ENCODE measurements around the gene COL4A1. TPM values are rescaled to one million over a fixed set of nuclear protein-coding genes. Genes with fewer than 3 reads are reported as not detected.

The COL4A1 gene
- total RNA-seq, 1 donor from 2014 or later, result 120 TPM

DNA sequence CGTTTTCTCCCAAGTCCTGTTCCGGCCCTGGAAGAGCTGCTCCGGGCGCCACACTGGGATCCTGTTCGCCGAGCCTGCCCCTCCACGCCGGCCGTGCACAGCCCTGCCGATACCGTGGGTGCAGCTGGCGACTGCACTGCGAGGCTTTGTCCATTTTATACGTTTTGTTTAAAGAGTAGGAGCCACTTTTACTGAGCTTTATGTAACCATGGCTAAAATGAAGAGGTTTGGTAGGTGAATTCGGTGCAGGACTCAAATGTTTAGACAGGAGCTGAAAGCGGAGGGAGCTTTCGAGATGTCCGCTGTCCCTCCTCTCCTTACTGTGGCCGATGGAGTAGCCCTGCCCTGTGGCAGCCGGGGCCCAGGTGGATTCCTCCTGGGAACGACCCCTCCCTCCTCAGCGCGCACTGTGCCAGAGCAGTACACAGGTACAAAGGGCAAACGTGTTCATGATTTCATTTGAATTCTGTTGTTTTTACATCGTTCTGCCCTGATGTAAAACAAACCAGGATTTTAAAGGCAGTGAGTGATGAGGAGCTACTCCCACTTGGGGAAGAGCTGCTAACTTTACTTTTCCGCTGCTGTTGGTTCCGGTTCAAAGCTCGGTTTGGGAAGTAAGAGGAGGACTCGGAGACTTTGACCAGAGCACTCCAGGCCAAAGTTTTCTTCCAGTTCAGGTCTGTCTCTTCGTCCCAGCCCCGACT is 1.9 kb upstream of the COL4A1 start:
- Histone ChIP-seq H3K27me3 (ENCODE audit: low read depth) (no peaks in the 10 kb centered on the region), H3K4me1 (peaks cover 95% of the 10 kb centered on the region), H3K27ac (replicated peaks) (peak overlapping the region; percentile 97), H3K9me3 (replicated peaks) (no peaks in the 10 kb centered on the region), H3K36me3 (no peaks in the 10 kb centered on the region), H3K4me3 (peak overlapping the region; percentile 83)
- intact Hi-C loops (cut with micrococcal nuclease), result loop anchor here (10.0 kb wide), 2 partner anchors 84 to 106 kb away; no protein-coding TSS in a partner anchor
- no peak for DNase-seq
- TF ChIP-seq, protein P1, sequence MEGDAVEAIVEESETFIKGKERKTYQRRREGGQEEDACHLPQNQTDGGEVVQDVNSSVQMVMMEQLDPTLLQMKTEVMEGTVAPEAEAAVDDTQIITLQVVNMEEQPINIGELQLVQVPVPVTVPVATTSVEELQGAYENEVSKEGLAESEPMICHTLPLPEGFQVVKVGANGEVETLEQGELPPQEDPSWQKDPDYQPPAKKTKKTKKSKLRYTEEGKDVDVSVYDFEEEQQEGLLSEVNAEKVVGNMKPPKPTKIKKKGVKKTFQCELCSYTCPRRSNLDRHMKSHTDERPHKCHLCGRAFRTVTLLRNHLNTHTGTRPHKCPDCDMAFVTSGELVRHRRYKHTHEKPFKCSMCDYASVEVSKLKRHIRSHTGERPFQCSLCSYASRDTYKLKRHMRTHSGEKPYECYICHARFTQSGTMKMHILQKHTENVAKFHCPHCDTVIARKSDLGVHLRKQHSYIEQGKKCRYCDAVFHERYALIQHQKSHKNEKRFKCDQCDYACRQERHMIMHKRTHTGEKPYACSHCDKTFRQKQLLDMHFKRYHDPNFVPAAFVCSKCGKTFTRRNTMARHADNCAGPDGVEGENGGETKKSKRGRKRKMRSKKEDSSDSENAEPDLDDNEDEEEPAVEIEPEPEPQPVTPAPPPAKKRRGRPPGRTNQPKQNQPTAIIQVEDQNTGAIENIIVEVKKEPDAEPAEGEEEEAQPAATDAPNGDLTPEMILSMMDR (IDR thresholded peaks at IDR 0.05; ENCODE audit: borderline replicate concordance), result no peak

DNA sequence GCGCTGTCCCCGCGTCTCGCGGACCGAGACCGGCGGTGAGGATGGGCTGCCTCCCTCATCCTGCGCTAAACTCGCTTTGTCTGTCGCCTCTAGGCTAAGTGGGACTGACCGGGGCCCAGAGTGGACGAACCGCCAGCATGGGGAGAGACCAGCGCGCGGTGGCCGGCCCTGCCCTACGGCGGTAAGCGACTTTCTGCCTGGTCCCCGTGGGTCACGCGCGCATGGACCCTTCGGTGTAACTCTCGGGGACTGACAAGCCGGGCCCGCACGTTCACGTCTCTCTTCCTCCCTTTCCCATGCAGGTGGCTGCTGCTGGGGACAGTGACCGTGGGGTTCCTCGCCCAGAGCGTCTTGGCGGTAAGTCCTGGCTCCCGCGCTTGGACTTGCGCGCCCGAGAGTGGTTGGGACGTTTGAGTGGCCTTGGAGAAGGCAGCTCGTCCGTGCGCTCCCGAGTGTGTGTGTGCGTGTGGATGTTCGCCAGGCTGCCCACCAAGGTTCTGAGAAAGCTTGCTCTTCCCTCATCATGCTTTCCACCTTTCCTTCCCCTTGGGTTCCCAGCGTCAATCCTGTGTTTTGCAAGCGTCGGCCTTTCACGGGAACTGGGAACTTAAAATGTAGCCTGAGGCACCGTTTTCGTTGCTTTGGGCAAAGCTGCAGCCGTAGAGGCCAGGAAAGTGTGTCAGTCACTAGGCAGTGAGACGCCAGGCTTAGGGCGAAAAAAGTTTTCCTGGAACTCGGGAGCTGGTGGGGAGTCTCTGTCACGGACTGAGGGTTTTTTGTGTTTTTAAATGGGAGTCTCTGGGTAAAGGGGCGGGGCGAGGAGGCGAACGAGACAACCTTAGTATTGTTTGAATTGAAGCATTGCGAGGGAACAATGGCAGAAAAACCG is 1.1 kb upstream of the COL4A1 start:
- Histone ChIP-seq H3K9me3 (replicated peaks) (no peaks in the 10 kb centered on the region), H3K4me1 (peaks cover 98% of the 10 kb centered on the region), H3K27me3 (ENCODE audit: low read depth) (no peaks in the 10 kb centered on the region), H3K36me3 (no peaks in the 10 kb centered on the region), H3K27ac (replicated peaks) (peak overlapping the region; percentile 97), H3K4me3 (peak overlapping the region; percentile 83)
- intact Hi-C loops (cut with micrococcal nuclease), result loop anchor here (10.0 kb wide), 2 partner anchors 83 to 107 kb away; no protein-coding TSS in a partner anchor
- no peak for DNase-seq
- TF ChIP-seq, protein P1 (IDR thresholded peaks at IDR 0.05; ENCODE audit: borderline replicate concordance), result no peak

DNA sequence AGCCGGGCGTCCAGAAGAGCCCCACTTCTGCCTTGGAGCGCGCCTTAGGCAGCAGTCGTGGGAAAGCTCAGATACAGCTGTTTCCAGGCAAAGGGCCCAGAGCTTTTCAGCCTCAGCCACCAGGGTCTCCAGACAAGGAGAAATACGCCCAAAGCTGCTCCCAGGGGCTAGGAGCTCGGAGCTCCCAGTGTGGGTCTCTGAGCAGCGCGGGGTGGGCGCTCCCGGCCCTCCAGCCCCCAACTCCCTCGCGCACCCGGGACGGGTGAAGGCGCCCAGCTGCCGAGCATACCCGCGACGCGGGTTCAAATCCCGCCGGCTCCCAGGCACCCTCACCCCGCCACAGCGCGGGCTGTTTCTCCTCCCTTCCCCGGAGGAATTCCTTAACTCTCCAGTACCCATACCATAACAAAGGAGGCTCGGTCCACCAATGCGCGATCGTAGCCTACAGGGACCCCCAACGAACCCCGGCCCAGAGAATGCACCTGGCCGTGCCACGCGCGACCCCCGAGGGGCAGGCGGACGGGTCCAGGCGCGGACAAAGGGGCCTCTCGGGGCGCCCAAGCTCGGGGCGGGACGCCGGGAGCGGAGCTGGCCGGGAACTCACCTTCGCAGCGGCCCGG is 507 bp downstream of the COL4A1 start:
- intact Hi-C loops (cut with micrococcal nuclease), result loop anchor here (10.0 kb wide), 2 partner anchors 82 to 108 kb away; no protein-coding TSS in a partner anchor
- no peaks in the 10 kb centered on the region for H3K36me3 ChIP-seq
- H3K4me3 ChIP-seq, result peak overlapping the region; percentile 83
- no peak for DNase-seq
- no peaks in the 10 kb centered on the region for H3K9me3 ChIP-seq (replicated peaks)
- TF ChIP-seq, protein P1 (IDR thresholded peaks at IDR 0.05; ENCODE audit: borderline replicate concordance), result peak; percentile 9
- H3K4me1 ChIP-seq, result peaks cover 98% of the 10 kb centered on the region
- no peaks in the 10 kb centered on the region for H3K27me3 ChIP-seq (ENCODE audit: low read depth)
- peak overlapping the region; percentile 97 for H3K27ac ChIP-seq (replicated peaks)

DNA sequence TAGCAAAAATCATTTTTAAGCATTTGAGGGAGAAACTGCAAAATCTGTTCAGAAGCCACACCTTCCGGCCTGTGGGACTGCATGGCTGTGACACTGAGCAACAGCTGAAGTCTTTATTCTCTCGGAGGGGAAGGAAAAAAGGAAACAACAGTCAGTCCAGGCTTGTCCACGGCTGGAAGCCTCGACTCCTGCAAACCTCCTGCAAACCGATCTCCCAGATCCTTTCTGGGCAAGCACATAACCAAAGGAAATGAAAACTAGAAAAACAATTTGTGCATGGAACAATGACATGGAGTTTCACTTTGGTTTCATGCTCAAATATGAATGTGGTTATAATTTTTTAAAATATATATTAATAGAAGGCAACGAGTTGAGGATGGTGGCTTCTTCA is 1.0 kb downstream of the COL4A1 start:
- peak overlapping the region; percentile 83 for H3K4me3 ChIP-seq
- H3K4me1 ChIP-seq, result peaks cover 98% of the 10 kb centered on the region
- H3K27ac ChIP-seq (replicated peaks), result peak overlapping the region; percentile 97
- no peak for DNase-seq
- H3K27me3 ChIP-seq (ENCODE audit: low read depth), result no peaks in the 10 kb centered on the region
- H3K9me3 ChIP-seq (replicated peaks), result no peaks in the 10 kb centered on the region
- intact Hi-C loops (cut with micrococcal nuclease), result loop anchor here (10.0 kb wide), 2 partner anchors 81 to 109 kb away; no protein-coding TSS in a partner anchor
- TF ChIP-seq, protein P1 (IDR thresholded peaks at IDR 0.05; ENCODE audit: borderline replicate concordance), result no peak
- H3K36me3 ChIP-seq, result no peaks in the 10 kb centered on the region

DNA sequence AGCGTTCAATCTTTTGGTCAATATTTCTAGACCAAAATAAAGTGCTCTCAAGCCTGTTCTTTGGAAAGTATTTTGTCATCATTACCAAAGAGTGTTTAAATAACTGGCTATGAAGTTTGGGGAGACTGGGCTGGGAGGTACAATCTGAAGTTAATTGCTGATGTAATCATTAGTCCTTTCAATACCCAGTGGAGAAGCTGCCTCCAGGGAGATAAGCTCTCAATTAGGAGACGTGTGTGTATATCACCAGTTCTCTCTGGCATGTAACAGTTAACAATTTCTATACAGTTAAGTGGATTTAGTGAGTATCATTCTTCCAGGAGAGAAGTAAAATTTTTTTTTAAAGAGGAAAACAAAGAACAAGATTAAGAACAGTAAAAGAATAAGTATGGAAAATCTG is 1.4 kb downstream of the COL4A1 start:
- H3K4me1 ChIP-seq, result peaks cover 98% of the 10 kb centered on the region
- H3K27me3 ChIP-seq (ENCODE audit: low read depth), result no peaks in the 10 kb centered on the region
- H3K27ac ChIP-seq (replicated peaks), result peak overlapping the region; percentile 97
- intact Hi-C loops (cut with micrococcal nuclease), result loop anchor here (10.0 kb wide), 2 partner anchors 81 to 109 kb away; no protein-coding TSS in a partner anchor
- H3K4me3 ChIP-seq, result peak overlapping the region; percentile 83
- TF ChIP-seq, protein P1 (IDR thresholded peaks at IDR 0.05; ENCODE audit: borderline replicate concordance), result no peak
- H3K36me3 ChIP-seq, result no peaks in the 10 kb centered on the region
- no peak for DNase-seq
- no peaks in the 10 kb centered on the region for H3K9me3 ChIP-seq (replicated peaks)

Measured in left ventricle myocardium inferior (tissue), 1 donor.